GM19438 (cell line): ENCODE measurements around the gene MRPL49.
A peak's percentile ranks its signal among the peaks of the same experiment; 100 is the strongest.
"Not testable (repeated sequence)": the region's sequence is repeated elsewhere in the genome, so short reads cannot be mapped to it uniquely, and the experiment has no call there.

Source experiments
- ATAC-seq: cut with Tn5 transposase; IDR thresholded peaks from one replicate; pipeline ENCODE4 v1.9.1; 2021; ENCODE audit warnings: low read depth; ENCODE audit not compliant: unreplicated experiment

Gene MRPL49

DNA sequence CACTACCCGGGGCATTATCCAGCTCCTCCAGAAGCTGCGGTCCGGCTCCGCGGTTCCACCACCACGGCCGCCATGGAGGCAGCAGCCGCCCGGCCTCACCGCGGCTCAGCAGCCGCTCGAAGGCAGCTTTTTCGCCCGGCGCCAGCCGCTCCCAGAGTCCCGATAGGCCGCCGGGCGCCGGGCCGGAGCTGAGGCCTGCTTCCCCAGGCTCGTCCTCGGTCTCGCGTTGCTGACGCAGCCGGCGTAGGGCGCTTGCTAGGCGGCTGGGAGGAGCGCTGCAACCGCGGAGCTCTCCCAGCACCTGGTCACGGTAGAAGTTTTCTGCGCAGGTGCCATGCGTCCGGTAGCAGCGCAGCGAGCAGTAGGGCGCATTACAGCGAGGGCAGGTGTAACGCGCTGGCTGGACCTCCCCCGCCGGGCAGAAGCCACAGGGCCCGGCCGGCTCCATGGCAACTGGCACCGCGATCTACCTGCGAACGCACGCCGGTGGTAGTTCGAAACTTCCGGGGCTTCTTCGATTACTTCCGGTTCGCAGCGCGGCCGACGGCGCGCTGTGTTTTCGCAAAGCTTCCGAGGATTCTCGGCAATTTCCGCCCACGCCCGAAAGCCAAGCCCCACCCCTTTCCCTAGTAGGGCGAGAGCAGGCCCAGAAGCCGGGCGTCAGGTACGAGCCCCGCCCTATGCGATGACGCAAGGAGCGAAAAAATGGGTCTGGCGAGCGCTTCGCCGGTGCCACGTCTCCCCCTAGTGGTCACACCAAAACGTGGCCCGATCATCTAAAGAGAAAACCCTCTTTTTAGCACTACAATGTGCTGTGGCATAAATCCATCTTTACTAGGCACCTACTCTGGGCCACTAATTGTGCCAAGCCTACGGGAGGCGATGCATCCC lies 4.7 kb upstream of the MRPL49 start, which contains the start of gene ZNHIT2:
ZNHIT2 (minus strand) TSS at position 496 of the 891 bp plus-strand sequence; CDS start at position 448, 48 bp downstream.
- peak; percentile 50 for ATAC-seq

DNA sequence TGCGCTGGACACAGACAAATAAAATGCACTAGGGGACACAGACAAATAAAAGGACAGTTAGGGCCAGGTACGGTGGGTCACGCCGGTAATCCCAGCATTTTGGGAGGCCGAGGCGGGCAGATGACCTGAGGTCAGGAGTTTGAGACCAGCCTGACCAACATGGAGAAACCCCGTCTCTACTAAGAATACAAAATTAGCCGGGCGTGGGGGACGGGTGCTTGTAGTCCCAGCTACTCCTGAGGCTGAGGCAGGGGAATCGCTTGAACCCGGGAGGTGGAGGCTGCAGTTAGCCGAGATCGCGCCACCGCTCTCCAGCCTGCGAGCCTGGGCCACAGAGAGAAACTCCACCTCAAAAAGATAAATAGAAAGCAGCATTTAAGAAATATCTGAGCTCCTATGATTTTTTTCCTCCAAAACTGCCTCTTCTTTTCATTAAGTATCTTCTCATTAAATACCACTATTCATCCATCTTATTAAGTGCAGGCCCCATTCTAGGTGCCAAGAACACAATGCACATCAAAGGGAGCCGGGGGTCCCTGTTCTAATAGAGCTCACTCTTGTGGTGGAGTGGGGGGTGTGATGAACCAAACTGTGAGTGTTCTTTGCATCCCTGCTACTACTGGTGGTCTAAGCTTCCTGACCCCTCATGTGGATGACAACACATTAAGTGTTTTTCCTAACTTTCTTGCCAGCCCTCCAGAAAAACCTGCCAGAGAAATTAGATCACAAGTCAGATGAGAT lies 3.9 kb upstream of the MRPL49 start:
- ATAC-seq = no peak

DNA sequence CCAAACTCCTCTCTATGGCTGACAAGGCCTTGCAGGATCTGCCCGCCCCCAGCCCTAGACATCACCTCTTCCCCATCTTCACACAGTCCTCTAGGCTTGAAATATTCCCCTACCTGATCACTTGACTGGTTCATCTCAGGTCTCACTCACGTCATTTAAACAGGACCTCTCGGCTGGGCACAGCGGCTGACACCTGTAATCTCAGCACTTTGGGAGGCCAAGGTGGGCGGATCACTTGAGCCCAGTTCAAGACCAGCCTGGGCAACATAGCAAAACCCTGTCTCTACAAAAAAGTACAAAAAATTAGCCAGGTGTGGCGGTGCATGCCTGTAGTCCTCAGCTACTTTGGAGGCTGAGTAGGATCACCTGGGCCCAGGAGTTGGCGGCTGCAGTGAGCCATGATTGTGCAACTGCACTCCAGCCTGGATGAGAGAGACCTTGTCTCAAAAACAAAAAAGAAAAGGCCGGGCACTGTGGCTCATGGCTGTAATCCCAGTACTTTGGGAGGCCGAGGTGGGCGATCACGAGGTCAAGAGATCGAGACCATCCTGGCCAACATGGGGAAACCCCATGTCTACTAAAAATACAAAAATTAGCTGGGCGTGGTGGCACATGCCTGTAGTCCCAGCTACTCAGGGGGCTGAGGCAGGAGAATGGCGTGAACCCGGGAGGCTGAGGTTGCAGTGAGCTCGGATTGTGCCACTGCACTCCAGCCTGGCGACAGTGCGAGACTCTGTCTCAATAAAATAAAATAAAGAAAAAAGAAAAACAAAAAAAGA lies 3.0 kb upstream of the MRPL49 start:
- ATAC-seq = not testable (repeated sequence)

DNA sequence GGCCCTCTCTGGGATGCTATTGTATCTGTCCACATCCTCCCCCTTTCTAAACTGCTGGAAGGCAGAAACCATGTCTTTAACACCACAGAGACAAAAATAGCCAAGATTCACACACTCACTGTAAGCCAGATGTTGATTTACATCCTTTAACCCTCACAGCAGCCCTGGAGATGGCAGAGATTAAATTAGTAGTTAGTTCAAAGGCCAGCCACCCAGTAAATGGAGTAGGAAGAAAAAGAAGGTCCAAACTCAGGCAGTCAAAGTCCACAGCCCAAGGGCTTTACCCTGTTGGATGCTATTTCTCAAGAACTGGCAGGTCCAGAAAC lies 2.5 kb upstream of the MRPL49 start:
- no peak for ATAC-seq

- ATAC-seq = no peak
Observed at GRCh38 chr11:65120831-65121230, 1.3 kb upstream of the MRPL49 start.

GRCh38 chr11:65121447-65121864 lies 665 bp upstream of the MRPL49 start:
- ATAC-seq = no peak

DNA sequence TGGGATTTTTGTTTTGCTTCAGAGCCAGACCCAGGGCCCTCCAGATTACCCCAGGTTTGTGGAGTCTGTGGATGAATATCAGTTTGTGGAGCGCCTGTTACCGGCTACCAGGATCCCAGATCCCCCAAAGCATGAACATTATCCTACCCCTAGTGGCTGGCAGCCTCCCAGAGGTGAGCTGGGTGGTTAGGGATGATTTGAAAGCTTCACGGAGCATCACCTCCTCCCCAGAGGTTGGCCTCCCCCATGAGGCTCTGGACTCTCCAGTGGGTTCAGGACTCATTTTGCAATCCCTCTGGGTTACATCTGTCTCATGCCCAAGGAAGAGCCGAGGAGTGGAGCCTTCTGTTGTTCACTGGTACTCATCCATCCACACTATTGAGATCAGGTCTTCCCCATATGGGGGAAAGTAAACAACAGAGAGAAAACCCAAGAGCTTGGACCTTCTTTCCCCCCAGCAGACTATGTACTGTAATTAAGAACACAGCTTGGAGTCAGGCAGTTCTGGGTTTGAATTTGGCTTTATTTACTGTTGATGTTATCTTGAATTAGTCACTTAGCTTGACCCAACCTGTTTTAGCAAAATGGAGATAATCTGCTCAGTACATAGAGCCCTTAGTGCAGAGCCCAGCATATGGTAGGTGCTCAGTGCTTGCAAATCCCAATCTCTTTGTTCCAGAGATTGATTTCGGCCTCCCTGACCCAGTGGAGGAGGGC lies 2.5 kb downstream of the MRPL49 start:
- no peak for ATAC-seq

DNA sequence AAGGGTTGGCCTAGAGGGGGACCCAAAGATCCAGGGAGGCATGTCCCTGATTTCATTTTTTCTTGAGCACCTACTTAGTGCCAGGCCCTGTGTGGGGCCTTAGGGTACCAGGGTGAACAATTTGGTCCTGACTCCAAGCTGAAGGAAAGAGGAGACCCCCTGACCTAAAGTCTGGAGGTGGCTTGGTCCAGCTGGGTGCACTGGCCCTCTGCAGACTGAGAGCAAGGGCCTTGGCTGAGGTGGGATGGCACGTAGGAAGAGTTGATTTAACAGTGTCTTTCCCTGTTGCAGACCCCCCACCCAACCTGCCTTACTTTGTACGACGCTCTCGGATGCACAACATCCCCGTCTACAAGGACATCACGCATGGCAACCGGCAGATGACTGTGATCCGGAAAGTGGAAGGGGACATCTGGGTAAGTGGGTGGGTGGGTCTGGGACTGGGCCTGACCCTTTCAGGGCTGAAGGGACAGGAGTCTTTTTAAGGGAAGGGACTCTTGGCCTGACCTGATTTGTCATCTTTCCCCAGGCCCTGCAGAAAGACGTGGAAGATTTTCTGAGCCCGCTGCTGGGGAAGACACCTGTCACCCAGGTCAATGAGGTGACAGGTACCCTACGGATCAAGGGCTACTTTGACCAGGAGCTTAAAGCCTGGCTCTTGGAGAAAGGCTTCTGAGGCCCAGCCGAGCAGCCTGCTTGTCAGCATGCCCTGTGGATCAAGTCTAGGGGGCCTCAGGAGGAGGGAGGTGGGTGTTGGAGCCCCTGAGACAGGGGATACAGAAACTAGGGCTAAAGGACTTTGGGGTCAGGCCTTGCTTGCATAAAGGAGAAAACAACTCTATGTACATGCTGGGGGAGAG lies 3.3 kb downstream of the MRPL49 start:
- ATAC-seq = no peak

- ATAC-seq = no peak
Observed at GRCh38 chr11:65126624-65127274, 4.6 kb downstream of the MRPL49 start.

GRCh38 chr11:65127473-65128181 lies 5.5 kb downstream of the MRPL49 start:
- no peak for ATAC-seq

DNA sequence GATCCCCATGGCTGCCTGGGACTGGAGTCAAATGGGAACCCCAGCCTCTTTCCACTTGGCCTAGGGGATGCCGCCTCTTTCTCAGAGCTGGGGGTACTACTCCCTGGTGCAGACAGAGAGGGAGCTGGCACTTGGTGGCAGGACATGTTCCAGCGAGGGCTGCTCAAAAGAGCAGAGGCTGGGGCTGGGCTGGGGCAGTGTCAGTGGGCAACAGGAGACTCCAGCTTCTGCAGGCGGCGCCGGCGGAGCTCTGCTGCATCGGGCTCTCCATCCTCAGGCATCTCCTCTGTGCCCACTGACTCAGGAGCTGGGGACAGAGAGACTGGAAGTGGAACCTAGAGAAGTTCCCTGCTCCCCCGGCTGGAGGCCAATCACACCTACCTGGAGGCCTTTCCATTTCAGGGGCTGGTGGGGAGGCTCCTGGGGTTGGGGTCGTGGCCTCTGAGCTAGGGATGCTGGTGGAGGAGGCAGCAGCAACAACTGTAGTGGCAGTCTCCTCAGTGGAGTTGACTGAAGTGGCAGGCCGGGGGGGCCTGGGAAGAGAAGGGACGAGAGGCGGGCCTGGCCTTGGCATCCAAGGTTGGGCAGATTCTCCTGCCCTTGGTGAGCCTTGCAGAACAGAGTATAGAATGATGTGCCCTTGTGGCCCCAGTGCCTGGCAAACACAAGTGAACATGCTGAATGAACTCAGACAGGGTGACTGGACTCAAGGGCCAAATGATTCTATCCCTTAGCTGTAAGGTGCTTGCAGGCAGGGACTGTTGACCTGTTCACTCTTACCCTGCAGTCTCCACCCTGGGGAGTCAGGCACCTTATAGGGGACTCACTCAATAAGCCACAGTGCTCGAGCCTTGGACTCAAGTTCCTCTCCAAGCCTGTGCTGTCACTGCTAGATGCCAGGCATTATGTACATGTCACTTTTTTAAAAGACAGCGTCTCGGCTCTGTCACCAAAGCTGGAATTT lies 6.3 kb downstream of the MRPL49 start:
- no peak for ATAC-seq

DNA sequence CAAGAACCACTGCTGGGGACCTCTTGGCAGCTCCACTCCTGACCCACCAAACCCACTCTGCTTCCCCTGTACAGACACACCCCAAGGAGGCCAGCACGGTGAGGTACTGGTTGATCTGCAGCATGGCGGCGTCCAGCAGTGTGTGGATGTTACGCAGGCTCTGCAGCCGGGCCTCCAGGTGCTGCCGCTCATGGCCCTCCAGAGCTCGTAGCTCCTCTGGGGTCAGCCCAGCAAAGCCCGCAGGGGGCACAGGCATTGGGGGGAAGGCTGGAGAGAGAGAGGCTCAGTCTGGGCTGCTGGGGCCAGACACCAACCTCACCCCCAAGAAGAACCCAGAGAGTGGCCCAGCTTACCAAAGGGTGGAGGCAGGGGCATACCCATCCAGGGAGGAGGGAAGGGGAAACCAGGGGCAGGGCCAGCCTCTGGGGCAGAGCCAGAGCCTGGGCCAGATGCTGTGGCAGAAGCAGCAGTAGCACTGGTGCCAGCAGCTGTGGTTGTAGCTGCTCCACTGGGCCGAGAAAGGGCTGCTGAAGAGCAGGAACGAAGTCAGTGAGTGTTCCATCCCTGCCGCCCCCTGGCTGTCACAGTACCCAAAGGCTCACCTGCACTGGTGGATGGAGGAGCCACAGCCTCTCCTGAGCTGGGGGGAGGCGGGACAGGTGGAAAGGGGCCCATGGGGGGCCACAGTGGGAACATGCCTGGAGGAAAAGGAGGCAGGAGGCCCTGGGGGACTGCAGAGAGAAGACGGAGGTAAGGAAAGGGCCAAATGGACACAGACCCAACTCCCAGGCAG lies 7.7 kb downstream of the MRPL49 start:
- no peak for ATAC-seq

DNA sequence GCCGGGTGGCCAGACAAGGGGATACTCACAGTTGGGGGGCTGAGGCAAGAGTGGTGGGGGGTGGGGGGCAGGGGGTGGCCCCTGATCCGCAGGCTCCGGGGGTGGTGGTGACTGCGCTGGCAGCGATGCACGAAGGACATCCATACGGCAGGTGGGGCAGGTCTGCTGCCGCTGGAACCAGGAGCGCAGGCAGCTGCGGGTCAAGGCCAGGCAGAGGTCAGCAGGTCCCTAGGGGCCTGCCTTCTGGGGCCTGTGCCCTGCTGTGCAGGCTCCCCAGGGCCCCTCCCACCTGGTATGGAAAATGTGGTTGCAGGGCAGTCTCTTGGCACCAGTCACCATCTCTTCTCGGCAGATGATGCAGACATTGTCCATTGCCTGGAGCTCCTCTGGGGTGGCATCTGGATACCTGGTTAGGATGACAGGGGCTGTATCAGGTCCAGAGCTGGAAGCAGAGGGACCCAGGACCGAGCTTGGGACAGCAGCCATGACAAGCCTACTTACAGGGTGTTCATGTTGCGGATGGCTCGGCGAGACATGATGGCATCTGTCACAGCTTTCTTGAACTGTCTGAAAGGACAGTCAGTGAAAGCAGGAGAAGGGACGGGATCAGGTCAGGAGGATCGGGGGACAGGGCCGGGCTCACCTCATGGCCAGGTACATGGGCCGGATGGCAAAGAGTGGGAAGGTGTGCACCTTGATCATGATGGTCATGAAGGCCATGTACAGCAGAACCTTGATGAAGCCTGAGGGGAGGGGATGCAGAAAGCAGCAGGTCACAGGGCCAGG lies 8.7 kb downstream of the MRPL49 start:
- no peak for ATAC-seq

- ATAC-seq = no peak
Observed at GRCh38 chr11:65131417-65131776, 9.3 kb downstream of the MRPL49 start.

GRCh38 chr11:65131895-65132237 lies 9.7 kb downstream of the MRPL49 start:
- ATAC-seq = no peak
